HCT116 (cell line): ENCODE results near the gene LY6G5B. TPM values are rescaled to one million over a fixed set of nuclear protein-coding genes. Genes with fewer than 3 reads are reported as not detected.

ENCODE experiments used
- ATAC-seq: fragments of 200-7000 bp; cut with Tn5 transposase; 2 replicates; pipeline ENCODE4 v1.9.1; 2020; ENCODE audit warnings: mild to moderate bottlenecking, moderate library complexity
- BruUV-seq: library from RNA; stranded (reverse); fragments of 400-500 nt; replicated peaks from 2 replicates; lab custom pipeline; 2021; lab: Mats Ljungman, UMichigan
- CTCF ChIA-PET: fragments of 300-600 bp; sonication (Branson Sonifier 250); formaldehyde crosslinking; loops from one replicate; lab custom pipeline; 2021; ENCODE audit warnings: antibody characterized with exemption; lab: Charles Lee
- POLR2A ChIA-PET: fragments of 300-600, 350-600 bp; sonication (Branson Sonifier 250); formaldehyde crosslinking; loops from one replicate; lab custom pipeline; 2021; ENCODE audit warnings: antibody characterized with exemption; lab: Charles Lee
- RAD21 ChIA-PET, 2 experiments: fragments of 300-600 bp; sonication (Branson Sonifier 250); formaldehyde crosslinking; loops; one replicate each; lab custom pipeline; 2023; ENCODE audit warnings: low total read pairs in 2 of 2; ENCODE audit not compliant: uncharacterized antibody in 2 of 2, unreplicated experiment in 2 of 2, low non-redundant PET in 1 of 2; lab: Charles Lee
- DNase-seq: peaks from one replicate; pipeline ENCODE4 v3.0.0-alpha.2; 2010; ENCODE audit warnings: low read depth, low spot score
- H2AFZ ChIP-seq: fragments of 200-600 bp; shearing (Covaris generic), sonication (generic); 2 replicates; pipeline ENCODE4 v1.6.1; 2017; ENCODE audit warnings: low read depth, mixed run types, mixed read lengths, antibody characterized with exemption, low read length; ENCODE audit not compliant: poor library complexity, severe bottlenecking
- H3K27ac ChIP-seq: 2 replicates; pipeline ENCODE4 v1.5.1; 2012; ENCODE audit warnings: low read depth, low read length
- H3K27me3 ChIP-seq: fragments of 200-600 bp; sonication (generic); 2 replicates; pipeline ENCODE4 v1.6.1; 2016; ENCODE audit warnings: mixed run types, low read length, mixed read lengths; ENCODE audit not compliant: insufficient read depth
- H3K36me3 ChIP-seq, 2 experiments: fragments of 200-500 bp in 1 of 2; fragments of 200-600 bp in 1 of 2; sonication (Bioruptor generic) in 1 of 2; sonication (generic) in 1 of 2; 2 replicates each; pipeline versions ENCODE4 v1.5.1 to v1.6.1; 2014 to 2016; ENCODE audit warnings: low read length in 2 of 2, inconsistent platforms in 1 of 2, mixed read lengths in 1 of 2, mixed run types in 1 of 2; ENCODE audit not compliant: insufficient read depth in 2 of 2, control insufficient read depth in 1 of 2
- H3K4me1 ChIP-seq, 2 experiments: fragments of 200-600 bp in 1 of 2; sonication (generic) in 1 of 2; 2 replicates each; pipeline versions ENCODE4 v1.5.1 to v1.6.1; 2012 to 2017; ENCODE audit warnings: low read length in 2 of 2, inconsistent platforms in 1 of 2, mild to moderate bottlenecking in 1 of 2, mixed read lengths in 1 of 2, mixed run types in 1 of 2, moderate library complexity in 1 of 2; ENCODE audit not compliant: insufficient read depth in 2 of 2, control insufficient read depth in 1 of 2
- H3K4me2 ChIP-seq: fragments of 200-600 bp; sonication (generic); 2 replicates; pipeline ENCODE4 v1.6.1; 2017; ENCODE audit warnings: mixed run types, low read length, mixed read lengths
- H3K4me3 ChIP-seq, 2 experiments: fragments of 200-600 bp in 1 of 2; sonication (generic) in 1 of 2; replicated peaks in 1 of 2; 2 replicates each; pipeline ENCODE4 v1.5.1; 2011 to 2016; ENCODE audit warnings: low read length in 2 of 2, control low read depth in 1 of 2, low read depth in 1 of 2, mild to moderate bottlenecking in 1 of 2, mixed read lengths in 1 of 2, mixed run types in 1 of 2
- H3K79me2 ChIP-seq: fragments of 200-600 bp; sonication (generic); 2 replicates; pipeline ENCODE4 v1.6.1; 2017; ENCODE audit warnings: mild to moderate bottlenecking, mixed run types, low read length, moderate library complexity, mixed read lengths; ENCODE audit not compliant: insufficient read depth
- H3K9ac ChIP-seq: fragments of 200-600 bp; sonication (generic); 2 replicates; pipeline ENCODE4 v1.6.1; 2016; ENCODE audit warnings: low read length, mixed read lengths
- H3K9me2 ChIP-seq: fragments of 200-600 bp; sonication (generic), shearing (Covaris generic); 2 replicates; pipeline ENCODE4 v1.6.1; 2017; ENCODE audit warnings: mixed run types, mild to moderate bottlenecking, moderate library complexity; ENCODE audit not compliant: insufficient read depth
- H3K9me3 ChIP-seq, 2 experiments: fragments of 200-500 bp in 1 of 2; fragments of 200-600 bp in 1 of 2; sonication (Bioruptor generic) in 1 of 2; sonication (generic) in 1 of 2; 2 replicates each; pipeline ENCODE4 v1.6.1; 2014 to 2017; ENCODE audit warnings: low read length in 2 of 2, mixed read lengths in 2 of 2, inconsistent platforms in 1 of 2, low read depth in 1 of 2, mild to moderate bottlenecking in 1 of 2, mixed run types in 1 of 2, moderate library complexity in 1 of 2; ENCODE audit not compliant: control insufficient read depth in 1 of 2, insufficient read depth in 1 of 2
- H4K20me1 ChIP-seq: fragments of 200-600 bp; sonication (generic), shearing (Covaris generic); 2 replicates; pipeline ENCODE4 v1.6.1; 2017; ENCODE audit warnings: mixed run types, mild to moderate bottlenecking, moderate library complexity; ENCODE audit not compliant: insufficient read depth
- CEBPB ChIP-seq: IDR thresholded peaks from 2 replicates; pipeline ENCODE4 v1.6.1; 2012; ENCODE audit warnings: low read depth
- EGR1 ChIP-seq: IDR thresholded peaks from 2 replicates; pipeline ENCODE4 v1.6.1; 2012; ENCODE audit warnings: low read depth
- ELF1 ChIP-seq: IDR thresholded peaks from 2 replicates; pipeline ENCODE4 v1.6.1; 2012; ENCODE audit warnings: low read depth, borderline replicate concordance
- EZH2phosphoT487 ChIP-seq: fragments of 200-600 bp; IDR thresholded peaks from 2 replicates; pipeline ENCODE4 v1.6.1; 2018; ENCODE audit warnings: antibody characterized with exemption, borderline replicate concordance
- JUND ChIP-seq: IDR thresholded peaks from 2 replicates; pipeline ENCODE4 v1.6.1; 2012
- SIN3A ChIP-seq: IDR thresholded peaks from 2 replicates; pipeline ENCODE4 v1.6.1; 2012; ENCODE audit warnings: low read depth
- SRF ChIP-seq: IDR thresholded peaks from 2 replicates; pipeline ENCODE4 v1.6.1; 2012; ENCODE audit warnings: low read depth
- ZNF274 ChIP-seq: fragments of 200-500 bp; sonication (Bioruptor generic); IDR thresholded peaks from 2 replicates; pipeline ENCODE4 v1.6.1; 2014; ENCODE audit warnings: mild to moderate bottlenecking, low read depth, low read length, inconsistent platforms
- intact Hi-C: fragments of 100-400 bp; cut with micrococcal nuclease; formaldehyde crosslinking; loops from 2 replicates; pipeline ENCODE4 v1.10.0; 2022
- total RNA-seq: library from RNA; stranded (reverse); gene quantifications from one replicate; pipeline ENCODE4 v1.2.1, GENCODE V29; 2021; ENCODE audit not compliant: unreplicated experiment
- TF ChIP-seq, protein P1 (sequence below): IDR thresholded peaks from 2 replicates; pipeline ENCODE4 v1.6.1; 2011; ENCODE audit warnings: mild to moderate bottlenecking, low read length, moderate library complexity; ENCODE audit not compliant: insufficient replicate concordance; ENCODE audit errors: extremely low read depth
- TF ChIP-seq, protein P2 (sequence below), 3 experiments: fragments of 200-600 bp in 1 of 3; sonication (generic) in 1 of 3; IDR thresholded peaks in 2 of 3; conservative IDR thresholded peaks in 1 of 3; 2 replicates each; pipeline ENCODE4 v1.5.1; 2012 to 2017; ENCODE audit warnings: low read depth in 2 of 3, low read length in 2 of 3, antibody characterized with exemption in 1 of 3, borderline replicate concordance in 1 of 3, control low read depth in 1 of 3, mild to moderate bottlenecking in 1 of 3, mixed read lengths in 1 of 3, mixed run types in 1 of 3, moderate library complexity in 1 of 3; ENCODE audit not compliant: insufficient read depth in 1 of 3
- TF ChIP-seq, protein P3 (sequence below): IDR thresholded peaks from 2 replicates; pipeline ENCODE4 v1.6.1; 2012

LY6G5B gene
- total RNA-seq, 1 experiment from 2014 or later, result 15.4 TPM

DNA sequence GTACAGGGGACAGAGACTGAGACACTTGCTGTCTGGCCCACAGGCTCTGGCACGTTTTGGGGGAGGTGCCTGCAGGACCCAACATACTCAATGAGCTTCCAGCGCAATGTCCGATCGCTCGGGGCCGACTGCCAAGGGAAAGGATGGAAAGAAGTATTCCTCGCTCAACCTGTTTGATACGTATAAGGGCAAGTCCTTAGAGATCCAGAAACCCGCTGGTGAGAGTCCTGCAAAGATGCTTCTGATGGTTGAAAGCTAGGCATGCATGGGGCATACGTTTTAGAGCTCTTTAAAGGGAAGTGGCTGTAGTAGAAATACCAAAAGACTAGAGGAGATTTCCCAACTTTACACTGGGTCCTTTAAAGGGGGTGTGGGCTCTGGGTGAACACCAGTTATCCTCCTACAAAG lies 47.1 kb upstream of the LY6G5B start:
- TF ChIP-seq, protein P1, sequence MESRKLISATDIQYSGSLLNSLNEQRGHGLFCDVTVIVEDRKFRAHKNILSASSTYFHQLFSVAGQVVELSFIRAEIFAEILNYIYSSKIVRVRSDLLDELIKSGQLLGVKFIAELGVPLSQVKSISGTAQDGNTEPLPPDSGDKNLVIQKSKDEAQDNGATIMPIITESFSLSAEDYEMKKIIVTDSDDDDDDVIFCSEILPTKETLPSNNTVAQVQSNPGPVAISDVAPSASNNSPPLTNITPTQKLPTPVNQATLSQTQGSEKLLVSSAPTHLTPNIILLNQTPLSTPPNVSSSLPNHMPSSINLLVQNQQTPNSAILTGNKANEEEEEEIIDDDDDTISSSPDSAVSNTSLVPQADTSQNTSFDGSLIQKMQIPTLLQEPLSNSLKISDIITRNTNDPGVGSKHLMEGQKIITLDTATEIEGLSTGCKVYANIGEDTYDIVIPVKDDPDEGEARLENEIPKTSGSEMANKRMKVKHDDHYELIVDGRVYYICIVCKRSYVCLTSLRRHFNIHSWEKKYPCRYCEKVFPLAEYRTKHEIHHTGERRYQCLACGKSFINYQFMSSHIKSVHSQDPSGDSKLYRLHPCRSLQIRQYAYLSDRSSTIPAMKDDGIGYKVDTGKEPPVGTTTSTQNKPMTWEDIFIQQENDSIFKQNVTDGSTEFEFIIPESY, result no peak
- TF ChIP-seq, protein P2, sequence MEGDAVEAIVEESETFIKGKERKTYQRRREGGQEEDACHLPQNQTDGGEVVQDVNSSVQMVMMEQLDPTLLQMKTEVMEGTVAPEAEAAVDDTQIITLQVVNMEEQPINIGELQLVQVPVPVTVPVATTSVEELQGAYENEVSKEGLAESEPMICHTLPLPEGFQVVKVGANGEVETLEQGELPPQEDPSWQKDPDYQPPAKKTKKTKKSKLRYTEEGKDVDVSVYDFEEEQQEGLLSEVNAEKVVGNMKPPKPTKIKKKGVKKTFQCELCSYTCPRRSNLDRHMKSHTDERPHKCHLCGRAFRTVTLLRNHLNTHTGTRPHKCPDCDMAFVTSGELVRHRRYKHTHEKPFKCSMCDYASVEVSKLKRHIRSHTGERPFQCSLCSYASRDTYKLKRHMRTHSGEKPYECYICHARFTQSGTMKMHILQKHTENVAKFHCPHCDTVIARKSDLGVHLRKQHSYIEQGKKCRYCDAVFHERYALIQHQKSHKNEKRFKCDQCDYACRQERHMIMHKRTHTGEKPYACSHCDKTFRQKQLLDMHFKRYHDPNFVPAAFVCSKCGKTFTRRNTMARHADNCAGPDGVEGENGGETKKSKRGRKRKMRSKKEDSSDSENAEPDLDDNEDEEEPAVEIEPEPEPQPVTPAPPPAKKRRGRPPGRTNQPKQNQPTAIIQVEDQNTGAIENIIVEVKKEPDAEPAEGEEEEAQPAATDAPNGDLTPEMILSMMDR (IDR thresholded peaks at IDR 0.05 in 2 of 3, conservative IDR thresholded peaks at IDR 0.05 in 1 of 3; ENCODE audit: borderline replicate concordance in 1 of 3, insufficient read depth in 1 of 3, low read depth in 2 of 3, low read length in 2 of 3), result no peak
- TF ChIP-seq EGR1, result no peak
- TF ChIP-seq ZNF274, result no peak
- TF ChIP-seq CEBPB, result no peak
- TF ChIP-seq SIN3A, result no peak
- TF ChIP-seq EZH2phosphoT487, result no peak
- TF ChIP-seq SRF, result no peak
- no peak for TF ChIP-seq JUND
- TF ChIP-seq ELF1, result no peak
- TF ChIP-seq, protein P3, sequence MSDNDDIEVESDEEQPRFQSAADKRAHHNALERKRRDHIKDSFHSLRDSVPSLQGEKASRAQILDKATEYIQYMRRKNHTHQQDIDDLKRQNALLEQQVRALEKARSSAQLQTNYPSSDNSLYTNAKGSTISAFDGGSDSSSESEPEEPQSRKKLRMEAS, result no peak
- H3K9me3 ChIP-seq, result no peaks in the 10 kb centered on the region
- peaks cover 6 to 18% of the 10 kb centered on the region in 2 experiments; a peak in 3 of 4 replicates for H3K4me1 ChIP-seq
- DNase-seq (no peak), ATAC-seq (no peak)
- no peak overlapping the region for H2AFZ ChIP-seq
- no peak overlapping the region for H3K4me3 ChIP-seq
- 0 out of 2 replicates have a peak overlapping the region, but pooled peaks have one; percentile 98 for H3K9ac ChIP-seq
- ChIA-PET POLR2A (no interaction called here), RAD21 (no interaction called here), CTCF (no interaction called here)
- H3K27me3 ChIP-seq, result no peaks in the 10 kb centered on the region
- BruUV-seq, result no TSS peak
- H3K27ac ChIP-seq, result peak overlapping the region; percentile 90; the same call in 1 of the 2 replicates
- intact Hi-C loops, result no loop called here
- peaks cover 69% of the 10 kb centered on the region for H3K79me2 ChIP-seq
- no peaks in the 10 kb centered on the region for H3K9me2 ChIP-seq
- no peaks in the 10 kb centered on the region for H4K20me1 ChIP-seq
- H3K36me3 ChIP-seq, result peaks cover 30 to 63% of the 10 kb centered on the region in 2 experiments
- peak overlapping the region; percentile 91 for H3K4me2 ChIP-seq
